SHP77 (cell line): ENCODE results near the gene CMTM8.
A peak's percentile ranks its signal among the peaks of the same experiment; 100 is the strongest.
"Not testable (repeated sequence)": the region's sequence is repeated elsewhere in the genome, so short reads cannot be mapped to it uniquely, and the experiment has no call there.

Source experiments
- DNase-seq, 2 experiments: peaks; one replicate each; lab custom pipeline; 2025; lab: John Stamatoyannopoulos, UW

Gene CMTM8

GRCh38 chr3:32375596-32375930, 137.1 kb downstream of the CMTM8 start:
- DNase-seq: no peak

GRCh38 chr3:32376115-32376514, 137.6 kb downstream of the CMTM8 start:
- no peak for DNase-seq

GRCh38 chr3:32379831-32380500, 141.5 kb downstream of the CMTM8 start:
- no peak for DNase-seq

GRCh38 chr3:32381922-32382321, 143.4 kb downstream of the CMTM8 start:
- DNase-seq: no peak

- DNase-seq: no peak
These were observed 144.7 kb downstream of the CMTM8 start for GRCh38 chr3:32383136-32383711.

GRCh38 chr3:32384938-32385337, 146.5 kb downstream of the CMTM8 start:
- DNase-seq: no peak

GRCh38 chr3:32387512-32387911, 149.0 kb downstream of the CMTM8 start:
- DNase-seq: no peak

- not testable (repeated sequence) for DNase-seq
These were observed 151.1 kb downstream of the CMTM8 start for GRCh38 chr3:32389577-32389976.

- DNase-seq: no peak
These were observed 153.4 kb downstream of the CMTM8 start, which contains the start of gene CMTM7 for GRCh38 chr3:32391643-32392535. Gene CMTM7, plus strand, starts transcription at chr3:32391853. Its CDS starts 54 bp downstream, at chr3:32391907.

- DNase-seq: no peak
These were observed 154.2 kb downstream of the CMTM8 start for GRCh38 chr3:32392536-32393302.

- no peak for DNase-seq
These were observed 157.0 kb downstream of the CMTM8 start for GRCh38 chr3:32395496-32395895.

GRCh38 chr3:32397941-32398340, 159.5 kb downstream of the CMTM8 start:
- DNase-seq: no peak

- no peak for DNase-seq
These were observed 160.1 kb downstream of the CMTM8 start for GRCh38 chr3:32398531-32398930.

- peak; percentile 41 to 49 for DNase-seq
These were observed 160.6 kb downstream of the CMTM8 start for GRCh38 chr3:32399030-32399620.

- DNase-seq: no peak
These were observed 162.6 kb downstream of the CMTM8 start for GRCh38 chr3:32401126-32401525.

GRCh38 chr3:32401556-32402081, 163.1 kb downstream of the CMTM8 start:
- peak; percentile 81 to 86 for DNase-seq

- DNase-seq: peak; percentile 69 to 72
These were observed 165.2 kb downstream of the CMTM8 start for GRCh38 chr3:32403663-32404062.

- no peak for DNase-seq
These were observed 166.2 kb downstream of the CMTM8 start for GRCh38 chr3:32404714-32405113.

GRCh38 chr3:32405155-32405554, 166.7 kb downstream of the CMTM8 start:
- DNase-seq: no peak

- no peak for DNase-seq
These were observed 167.3 kb downstream of the CMTM8 start for GRCh38 chr3:32405711-32406323.
